Brain pericyte (primary cell): ENCODE data around the gene RAB11FIP3.

Experiments
- DNase-seq: peaks from one replicate; pipeline ENCODE4 v3.0.0-alpha.2; 2012; ENCODE audit warnings: low read depth, low spot score

The RAB11FIP3 gene

GRCh38 chr16:533391-534123 is 108.1 kb downstream of the RAB11FIP3 start:
- no peak for DNase-seq

DNA sequence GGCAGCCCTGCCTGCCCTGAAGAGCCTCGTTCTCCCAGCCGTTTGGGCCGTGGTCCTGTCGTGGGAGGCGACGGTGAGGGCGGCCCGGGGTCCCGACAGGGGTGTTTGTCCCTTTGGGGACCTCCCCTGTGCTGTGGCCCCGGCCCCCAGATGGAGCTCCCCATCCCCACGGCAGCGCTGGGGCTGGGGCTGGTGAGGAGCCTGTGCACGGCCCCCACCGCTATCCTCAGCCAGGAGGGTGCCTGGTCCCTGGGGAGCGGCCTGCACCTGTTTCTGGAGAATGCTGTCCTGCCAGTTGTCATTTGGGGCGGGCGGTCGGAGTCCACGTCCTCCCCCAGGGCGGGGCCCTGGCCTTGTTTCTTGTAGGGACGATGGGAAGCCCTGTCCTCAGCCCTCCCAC is 108.7 kb downstream of the RAB11FIP3 start:
- no peak for DNase-seq

DNA sequence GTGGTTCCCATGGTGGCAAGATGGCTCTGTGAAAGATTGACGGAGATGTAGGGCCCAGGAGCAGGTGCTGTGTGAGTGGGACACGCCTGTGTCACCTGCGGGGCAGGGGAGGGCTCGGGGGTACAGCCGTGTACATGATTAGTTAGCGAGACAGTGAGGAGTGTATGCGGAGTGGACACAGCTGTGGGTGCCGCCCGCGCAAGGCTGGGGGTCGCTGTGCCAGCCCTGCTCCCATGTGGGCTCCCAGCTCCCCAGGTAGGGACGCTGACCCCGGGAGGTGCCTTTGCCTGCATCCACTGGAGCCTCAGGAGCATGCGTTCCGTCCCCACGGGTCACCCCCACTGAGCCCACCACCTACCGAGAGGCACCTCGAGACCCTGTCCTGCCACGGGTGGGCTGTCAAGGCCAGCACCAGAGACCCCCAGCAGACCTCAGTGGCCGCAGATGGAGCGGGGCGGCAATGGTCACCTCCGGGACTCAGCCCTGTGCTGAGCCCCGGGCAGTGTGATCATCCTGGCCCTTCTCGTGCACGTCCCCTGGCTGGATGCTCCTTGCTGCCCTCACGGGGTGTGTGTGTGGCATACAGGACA is 109.5 kb downstream of the RAB11FIP3 start:
- no peak for DNase-seq

DNA sequence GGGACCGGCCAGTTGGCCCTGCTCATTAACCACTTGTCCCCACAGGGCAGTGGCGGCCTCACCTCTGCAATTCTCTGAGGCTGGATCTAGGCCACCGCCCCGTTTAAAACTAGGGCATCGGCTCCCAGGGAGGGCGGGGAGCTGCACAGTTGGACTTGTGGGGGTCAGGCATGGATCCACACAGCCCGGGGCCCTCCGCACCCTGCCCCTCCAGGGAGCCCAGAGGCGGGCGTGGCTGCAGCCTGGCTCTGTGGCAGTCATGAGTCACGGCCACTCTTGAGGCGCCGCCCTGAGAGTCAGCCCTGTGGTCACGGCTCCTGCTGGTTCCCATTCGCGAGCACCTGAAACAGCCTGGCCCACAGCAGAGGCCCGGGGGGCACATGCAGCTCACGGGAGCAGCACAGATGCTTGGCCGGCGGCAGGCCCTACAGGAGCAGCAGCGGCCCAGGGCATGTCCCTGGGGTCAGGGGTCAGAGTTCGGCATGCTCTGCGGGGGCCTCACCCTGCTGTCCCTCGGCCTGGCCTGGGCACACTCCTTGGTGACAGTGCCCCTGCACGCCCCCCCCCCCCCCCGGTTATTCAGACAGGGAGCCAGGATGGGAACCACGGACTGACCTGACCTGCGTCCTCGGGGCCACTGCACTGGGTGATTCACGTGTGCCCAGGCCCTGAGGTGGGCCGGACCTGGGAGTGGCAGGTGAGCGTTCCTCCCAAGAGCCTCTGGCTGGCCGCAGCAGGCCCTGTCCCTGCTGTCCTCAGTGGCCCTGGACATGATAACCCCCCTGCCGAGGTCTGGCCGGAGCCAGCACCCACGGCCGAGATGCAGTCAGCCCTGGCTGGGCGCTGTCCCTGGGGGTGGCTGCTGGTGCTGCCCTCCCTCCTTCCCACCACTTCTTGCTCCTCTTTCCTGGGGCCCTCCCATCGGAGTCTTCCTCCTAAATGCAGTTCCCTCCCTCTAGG is 110.3 kb downstream of the RAB11FIP3 start:
- no peak for DNase-seq

- no peak for DNase-seq
Observed at GRCh38 chr16:536746-537145, 111.3 kb downstream of the RAB11FIP3 start.

- DNase-seq = no peak
Observed at GRCh38 chr16:537415-538335, 112.2 kb downstream of the RAB11FIP3 start.

DNA sequence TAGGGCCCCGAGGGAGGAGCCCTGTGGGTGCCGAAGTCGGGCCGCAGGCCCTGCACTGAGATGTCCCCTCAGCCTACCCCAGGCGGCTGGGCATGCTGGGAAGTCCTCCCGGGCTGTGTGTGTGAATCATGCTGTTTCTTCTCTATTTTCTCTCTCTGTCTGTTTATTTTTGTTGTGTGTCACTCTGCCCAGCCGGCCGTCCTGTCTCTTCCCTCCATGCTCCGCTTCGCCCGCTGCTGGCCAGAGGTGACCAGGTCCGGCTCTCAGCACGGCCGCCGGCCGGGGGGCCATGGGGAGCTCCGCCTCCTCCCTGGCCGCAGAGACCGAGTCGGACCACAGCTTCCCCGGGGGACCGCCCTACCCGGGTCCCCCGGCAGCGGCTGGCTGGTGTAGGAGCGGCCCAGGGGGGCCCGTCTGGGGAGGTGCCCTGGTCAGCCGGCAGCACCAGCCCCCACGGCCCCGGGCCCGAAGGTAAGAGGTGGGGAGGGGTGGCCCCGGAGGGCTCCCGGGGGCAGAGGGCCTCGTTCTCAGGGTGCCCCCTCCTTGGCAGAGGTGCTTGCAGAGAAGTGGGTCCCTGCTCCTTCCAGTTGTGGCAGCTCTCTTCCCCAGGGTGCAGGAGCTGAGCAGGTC is 114.6 kb downstream of the RAB11FIP3 start:
- peak; percentile 45 for DNase-seq

GRCh38 chr16:540645-541340 is 115.3 kb downstream of the RAB11FIP3 start:
- no peak for DNase-seq

GRCh38 chr16:543301-544164 is 118.1 kb downstream of the RAB11FIP3 start:
- no peak for DNase-seq

GRCh38 chr16:544517-544916 is 119.1 kb downstream of the RAB11FIP3 start:
- DNase-seq = no peak

- no peak for DNase-seq
Observed at GRCh38 chr16:546909-547770, 121.7 kb downstream of the RAB11FIP3 start.

- no peak for DNase-seq
Observed at GRCh38 chr16:548586-548985, 123.1 kb downstream of the RAB11FIP3 start.

GRCh38 chr16:549544-550263 is 124.3 kb downstream of the RAB11FIP3 start:
- no peak for DNase-seq

GRCh38 chr16:551210-551609 is 125.8 kb downstream of the RAB11FIP3 start:
- DNase-seq = no peak

GRCh38 chr16:552171-552570 is 126.7 kb downstream of the RAB11FIP3 start:
- no peak for DNase-seq

DNA sequence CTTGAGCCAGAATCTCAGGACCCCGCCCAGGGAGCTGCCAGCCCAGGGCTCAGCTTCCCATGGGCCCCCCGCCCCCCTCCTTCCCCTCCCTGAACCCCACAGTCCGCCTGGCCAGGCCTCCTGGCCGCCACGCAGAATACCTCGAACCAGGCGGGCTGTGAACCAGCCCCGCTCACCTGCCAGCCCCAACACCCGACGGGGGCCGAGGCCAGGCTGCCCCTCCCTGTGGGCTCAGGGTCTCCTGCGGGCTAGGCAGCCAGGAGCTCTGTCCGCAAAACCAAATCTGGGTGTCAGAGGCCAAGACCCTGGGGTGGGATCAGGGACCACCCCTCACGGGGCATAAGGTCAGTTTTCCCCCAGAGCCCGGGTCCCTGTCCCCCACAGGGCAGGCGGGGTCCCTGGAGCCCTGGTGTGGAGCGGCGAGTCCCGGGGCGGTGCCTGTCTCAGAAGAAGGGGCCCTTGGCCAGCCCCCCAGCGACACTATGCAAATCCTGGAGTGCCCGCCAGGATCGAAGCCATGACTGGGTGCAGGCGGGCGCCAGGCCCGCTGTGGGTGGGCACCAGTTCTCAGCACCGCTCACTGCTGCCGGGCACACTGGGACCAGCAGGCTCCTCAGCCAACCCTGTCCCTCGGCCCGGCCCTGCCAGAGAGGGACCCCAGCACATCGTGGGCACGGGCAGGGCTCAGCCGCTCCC is 128.3 kb downstream of the RAB11FIP3 start:
- DNase-seq = no peak

DNA sequence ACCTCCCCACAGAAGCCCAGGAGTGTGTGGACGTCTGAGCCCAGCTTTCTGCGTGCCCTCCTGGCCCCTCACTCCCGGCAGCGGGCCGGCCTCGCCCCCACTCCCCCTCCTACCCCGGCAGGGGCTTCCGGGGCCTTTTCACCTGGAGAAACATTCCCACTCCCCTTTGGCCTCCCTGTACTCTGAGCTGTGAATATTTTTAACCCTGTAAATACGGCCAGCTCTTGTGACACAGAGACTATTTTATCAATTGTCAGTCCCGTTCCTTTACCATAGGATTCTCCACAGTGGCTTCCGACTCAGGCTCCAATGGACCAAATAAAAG is 128.8 kb downstream of the RAB11FIP3 start:
- no peak for DNase-seq
